GM18858 (cell line): Measurements from ENCODE around the gene NT5C1B.

ENCODE experiments used
- ATAC-seq: cut with Tn5 transposase; IDR thresholded peaks from one replicate; pipeline ENCODE4 v1.9.1; 2021; ENCODE audit not compliant: unreplicated experiment

NT5C1B gene

GRCh38 chr2:18600255-18600613 is 10.9 kb upstream of the NT5C1B start:
- ATAC-seq = no peak

DNA sequence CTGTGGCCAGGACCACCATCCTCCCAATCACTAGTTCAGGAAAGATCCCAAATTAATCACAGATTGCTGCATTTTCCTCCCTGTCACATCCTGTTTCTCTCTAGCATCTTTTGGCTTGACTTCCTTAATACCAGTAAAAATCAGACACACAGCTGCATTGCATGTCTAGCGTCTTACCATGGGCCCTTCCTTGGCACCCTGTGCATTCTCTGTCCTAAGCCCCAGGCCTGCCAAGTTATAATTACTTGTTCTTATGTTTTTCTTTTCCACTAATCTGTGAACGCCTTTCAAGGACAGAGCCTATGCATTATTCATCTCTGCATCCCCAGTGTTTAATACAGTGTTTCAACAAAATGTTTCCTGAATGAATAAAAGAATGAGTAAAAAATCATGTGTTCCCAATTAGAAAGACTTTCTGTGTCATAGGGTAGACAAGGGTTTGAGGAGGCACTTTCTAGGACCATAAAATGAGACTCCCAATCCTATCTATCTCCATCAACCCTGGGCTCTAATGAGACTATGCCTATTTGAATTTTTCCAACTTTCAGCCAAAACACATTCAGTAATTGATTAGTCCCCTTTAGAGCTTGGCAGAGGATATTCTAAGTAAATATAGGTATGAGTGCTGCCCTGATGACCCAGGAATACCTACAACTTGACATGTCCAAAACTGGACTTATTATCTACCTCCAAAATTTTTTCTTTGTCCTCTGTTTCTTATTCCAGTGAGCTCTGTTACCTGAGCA is 10.3 kb upstream of the NT5C1B start:
- no peak for ATAC-seq

- ATAC-seq = no peak
Observed at GRCh38 chr2:18598848-18599484, 9.6 kb upstream of the NT5C1B start.

DNA sequence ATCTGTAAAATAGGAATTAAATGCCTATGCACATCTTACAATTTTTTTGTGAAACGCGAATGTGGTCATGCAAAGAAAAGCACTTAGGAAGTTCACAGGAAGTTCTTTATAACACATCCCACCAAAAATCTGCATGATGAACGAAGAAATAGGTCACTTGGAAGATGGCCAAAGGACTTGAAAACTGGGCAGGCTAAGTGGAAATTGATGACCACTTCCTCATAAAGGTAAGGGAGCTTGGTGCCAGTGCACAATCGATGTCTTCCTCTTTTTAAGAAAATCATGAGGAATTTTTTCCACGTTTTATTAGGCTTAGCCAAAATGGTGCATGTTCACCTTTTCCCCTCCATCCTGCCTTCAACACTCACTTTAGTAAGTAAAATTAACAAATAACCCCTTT is 8.2 kb upstream of the NT5C1B start:
- no peak for ATAC-seq

DNA sequence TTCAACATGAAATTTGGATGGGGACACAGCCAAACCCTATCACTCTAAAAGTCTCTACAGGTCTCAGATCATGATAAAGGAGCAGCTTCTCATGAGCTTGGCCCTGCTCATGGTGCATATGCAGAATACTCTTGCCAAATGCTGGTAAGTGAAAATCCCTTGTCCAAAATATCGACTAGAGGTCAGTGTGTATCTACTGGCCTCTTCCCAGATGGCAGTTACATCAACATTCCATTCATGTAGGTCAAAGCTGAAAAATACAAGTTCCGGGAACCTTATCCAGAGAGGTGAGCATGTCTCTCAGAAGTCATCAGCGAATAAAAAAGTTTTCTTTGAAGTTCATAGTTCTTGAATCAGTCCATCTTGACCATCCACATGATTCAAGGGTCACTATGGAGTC is 7.6 kb upstream of the NT5C1B start:
- no peak for ATAC-seq

DNA sequence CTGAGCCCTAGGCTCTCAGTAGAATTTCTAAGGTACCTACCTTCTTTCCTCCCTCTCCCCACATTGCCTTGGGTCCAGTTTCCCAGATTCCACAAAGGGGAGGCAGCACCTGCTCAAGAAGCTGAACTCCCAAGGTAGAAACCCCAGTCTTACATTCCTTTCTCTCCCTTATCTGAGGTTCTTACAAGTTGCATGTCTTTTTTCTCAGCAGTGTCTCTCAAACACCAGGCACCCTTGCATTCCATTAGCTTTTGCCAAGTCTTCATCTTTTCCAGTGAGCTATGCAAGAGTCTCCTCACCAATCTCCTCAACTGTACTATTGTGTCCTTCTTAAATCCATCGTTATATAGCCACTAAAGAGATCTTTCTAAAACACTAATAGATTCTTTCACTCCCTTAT is 4.1 kb upstream of the NT5C1B start:
- no peak for ATAC-seq

DNA sequence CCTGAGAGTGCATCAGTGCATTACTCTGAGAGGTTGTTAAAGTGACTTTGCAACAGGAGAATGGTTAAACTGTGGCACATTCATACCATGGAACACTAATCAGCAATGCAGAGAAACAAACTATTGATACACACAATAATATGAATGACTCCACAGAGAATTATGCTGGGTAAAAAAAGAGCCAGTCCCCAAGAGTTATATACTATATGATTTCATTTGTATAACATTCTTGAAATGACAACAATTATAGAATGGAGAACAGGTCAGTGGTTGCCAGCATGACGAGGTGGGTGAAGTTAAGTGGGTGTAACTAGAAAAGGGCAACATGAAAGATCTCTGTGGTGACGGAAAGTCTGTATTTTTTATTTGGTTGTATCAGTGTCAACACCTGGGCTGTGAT is 3.0 kb upstream of the NT5C1B start:
- no peak for ATAC-seq

DNA sequence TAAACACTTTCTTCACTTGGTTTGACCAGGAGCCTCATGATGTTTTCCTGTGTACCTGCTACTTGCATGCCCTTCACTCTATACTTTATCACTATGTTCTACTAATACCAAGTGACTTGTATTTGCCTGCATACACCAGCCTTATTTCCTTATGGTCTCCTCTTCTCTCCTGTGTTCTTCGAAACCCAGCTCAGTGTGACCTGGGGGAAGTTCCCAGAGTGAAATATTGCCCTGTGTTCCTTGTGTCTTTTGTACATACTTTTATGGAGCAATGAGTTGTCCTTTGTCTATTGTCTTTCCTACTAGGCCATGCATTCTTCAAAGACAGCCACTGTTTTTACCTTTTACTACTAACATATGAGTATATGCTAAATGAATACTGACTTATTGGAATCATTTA is 567 bp downstream of the NT5C1B start:
- ATAC-seq = no peak

DNA sequence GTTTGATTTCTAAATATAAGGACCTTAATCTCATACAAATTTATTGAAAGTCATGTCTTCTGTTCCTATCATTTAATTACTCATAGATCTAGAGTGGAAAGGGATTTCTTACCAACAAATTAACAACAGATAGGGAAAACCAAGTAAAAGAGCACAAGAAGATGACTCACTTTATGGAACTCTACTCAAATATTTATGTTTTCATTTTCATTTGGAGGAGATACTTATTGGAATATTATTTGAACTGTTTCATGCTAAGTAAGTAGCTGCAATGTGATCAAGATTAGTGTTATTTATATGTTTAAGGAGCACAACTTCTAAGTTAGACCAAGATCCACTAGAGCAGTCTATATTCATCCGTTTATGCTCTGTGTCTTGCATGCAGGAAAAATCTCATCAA is 1.3 kb downstream of the NT5C1B start:
- ATAC-seq = no peak

GRCh38 chr2:18585526-18585925 is 3.8 kb downstream of the NT5C1B start:
- no peak for ATAC-seq

GRCh38 chr2:18584608-18584954 is 4.8 kb downstream of the NT5C1B start:
- no peak for ATAC-seq

GRCh38 chr2:18583905-18584607 is 5.3 kb downstream of the NT5C1B start:
- ATAC-seq = no peak

DNA sequence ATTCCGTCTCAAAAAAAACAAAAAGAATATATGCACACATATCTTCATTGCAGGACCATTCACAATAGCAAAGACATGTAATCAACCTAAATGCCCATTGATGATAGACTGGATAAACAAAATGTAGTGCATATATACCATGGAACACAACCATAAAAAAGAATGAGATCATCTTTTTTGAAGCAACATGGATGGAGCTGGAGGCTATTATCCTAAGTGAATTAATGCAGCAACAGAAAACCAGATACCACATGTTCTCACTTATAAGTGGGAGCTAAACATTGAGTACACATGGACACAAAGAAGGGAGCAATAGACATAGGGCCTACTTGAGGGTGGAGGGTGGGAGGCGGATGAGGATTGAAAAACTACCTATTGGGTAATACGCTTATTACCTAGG is 8.8 kb downstream of the NT5C1B start:
- no peak for ATAC-seq

DNA sequence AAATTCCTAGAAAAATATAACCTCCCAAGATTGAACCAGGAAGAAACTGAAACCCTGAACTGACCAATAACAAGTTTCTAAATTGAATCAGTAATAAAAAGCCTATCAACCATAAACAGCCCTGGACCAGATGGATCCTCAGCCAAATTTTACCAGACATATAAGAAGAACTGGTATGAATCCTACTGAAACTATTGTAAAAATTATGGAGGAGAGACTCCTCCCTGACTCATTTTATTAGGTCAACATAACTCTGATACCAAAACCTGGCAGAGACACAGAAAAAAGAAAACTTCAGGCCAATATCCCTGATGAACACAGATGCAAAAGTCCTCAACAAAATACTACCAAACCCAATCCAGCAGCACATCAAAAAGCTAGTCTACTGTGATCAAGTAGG is 11.3 kb downstream of the NT5C1B start:
- ATAC-seq = no peak

GRCh38 chr2:18566145-18566769 is 23.1 kb downstream of the NT5C1B start:
- no peak for ATAC-seq

DNA sequence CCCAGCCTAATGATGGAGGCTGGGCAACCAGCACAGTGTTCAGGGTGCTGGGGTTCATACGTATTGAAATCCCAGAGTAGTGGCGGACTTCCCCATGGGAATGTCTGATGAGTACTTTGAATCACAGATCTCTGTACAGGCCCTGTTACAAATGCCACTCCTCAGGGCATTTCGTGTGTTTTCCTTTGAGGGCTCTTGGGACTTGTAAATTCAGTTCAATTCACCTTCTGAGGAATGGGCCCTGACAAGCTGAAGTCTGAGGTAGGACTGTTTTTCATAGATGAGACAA is 28.6 kb downstream of the NT5C1B start:
- ATAC-seq = peak; percentile 2

GRCh38 chr2:18560031-18560796 is 29.2 kb downstream of the NT5C1B start, which contains the start of gene RDH14:
Gene RDH14, minus strand, starts transcription at chr2:18560653. Its CDS starts 81 bp downstream, at chr2:18560572.
- peak; percentile 91 for ATAC-seq

GRCh38 chr2:18559531-18560030 is 29.8 kb downstream of the NT5C1B start:
- no peak for ATAC-seq

DNA sequence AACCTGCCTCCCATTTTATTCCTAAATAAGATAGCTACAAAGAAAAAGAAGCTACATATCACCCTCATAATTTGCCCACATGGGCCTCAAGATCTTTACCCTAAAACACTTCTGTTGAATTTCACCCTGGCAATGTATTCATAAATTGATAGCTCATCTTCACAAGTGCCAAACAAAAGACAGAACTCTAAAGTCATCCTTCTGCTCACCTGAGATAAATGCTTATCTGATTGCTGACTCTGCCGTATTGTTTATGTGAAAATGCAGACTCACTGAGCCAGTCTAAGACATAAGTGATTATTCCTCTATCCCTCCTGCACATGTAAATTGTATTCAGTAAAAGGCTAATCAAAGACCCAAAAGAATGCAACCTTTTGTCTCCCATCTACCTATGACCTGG is 30.9 kb downstream of the NT5C1B start:
- no peak for ATAC-seq

DNA sequence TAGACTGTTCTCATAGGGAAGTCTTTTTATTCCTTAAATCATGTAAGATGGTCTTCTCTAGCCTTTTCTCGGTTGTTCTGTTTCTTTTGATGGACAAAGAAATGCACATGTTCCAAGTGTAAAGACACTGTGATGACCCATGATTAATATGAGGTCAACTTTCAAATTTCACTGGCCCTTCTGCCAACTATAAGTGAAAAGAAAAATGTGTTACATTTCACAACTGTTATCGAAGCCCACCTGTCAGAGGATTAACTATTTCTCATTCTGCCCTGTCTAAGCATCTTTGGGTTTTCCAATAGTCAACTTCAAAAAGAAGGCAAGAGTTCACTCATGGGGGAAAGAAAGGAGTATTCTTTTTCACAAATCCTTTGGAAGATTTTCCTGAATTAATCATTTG is 32.2 kb downstream of the NT5C1B start:
- ATAC-seq = no peak
